ENCODE measurements around the gene ANKRD2. TPM values are rescaled to one million over a fixed set of nuclear protein-coding genes. Genes with fewer than 3 reads are reported as not detected.
"Not testable (repeated sequence)": the region's sequence is repeated elsewhere in the genome, so short reads cannot be mapped to it uniquely, and the experiment has no call there.

The ANKRD2 gene, protein sequence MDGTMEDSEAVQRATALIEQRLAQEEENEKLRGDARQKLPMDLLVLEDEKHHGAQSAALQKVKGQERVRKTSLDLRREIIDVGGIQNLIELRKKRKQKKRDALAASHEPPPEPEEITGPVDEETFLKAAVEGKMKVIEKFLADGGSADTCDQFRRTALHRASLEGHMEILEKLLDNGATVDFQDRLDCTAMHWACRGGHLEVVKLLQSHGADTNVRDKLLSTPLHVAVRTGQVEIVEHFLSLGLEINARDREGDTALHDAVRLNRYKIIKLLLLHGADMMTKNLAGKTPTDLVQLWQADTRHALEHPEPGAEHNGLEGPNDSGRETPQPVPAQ
- total RNA-seq = 0.32 and 0.86 TPM in 2 replicates

DNA sequence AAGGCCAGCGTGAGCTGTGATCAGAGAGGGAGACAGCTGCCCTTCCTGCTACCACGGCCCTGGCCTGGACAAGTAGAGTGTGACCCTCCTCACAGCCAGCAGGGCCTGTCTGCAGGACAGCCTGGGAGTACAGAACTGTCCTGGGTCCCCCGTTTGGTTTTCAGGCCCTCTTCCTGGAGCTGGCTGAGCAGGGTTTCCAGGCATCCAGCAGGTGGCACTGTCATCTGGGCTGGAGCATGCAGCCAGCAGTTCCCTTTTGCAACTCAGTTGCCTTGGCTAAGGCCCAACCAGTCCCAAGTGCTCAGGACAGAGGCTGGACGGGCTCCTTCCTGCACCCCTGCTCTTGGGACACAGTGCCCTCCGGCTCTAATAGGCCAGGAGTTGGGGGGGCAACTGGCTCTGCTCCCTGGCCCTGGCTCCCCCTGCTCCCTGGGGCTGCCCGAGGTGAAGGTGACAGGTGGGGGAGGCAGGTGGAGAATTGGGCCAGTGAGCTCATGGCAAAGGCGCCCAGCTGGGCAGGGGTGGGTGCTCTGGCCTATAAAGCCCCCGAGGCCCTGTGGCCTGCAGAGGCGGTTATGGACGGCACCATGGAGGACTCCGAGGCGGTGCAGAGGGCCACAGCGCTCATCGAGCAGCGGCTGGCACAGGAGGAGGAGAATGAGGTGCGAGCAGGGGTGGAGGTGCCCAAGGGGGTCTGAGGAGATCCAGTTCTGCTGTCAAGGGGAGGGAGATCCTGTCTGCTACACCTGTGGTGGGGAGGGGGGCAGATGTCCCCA lies at the start of gene ANKRD2:
Gene ANKRD2 (plus strand): TSS at position 566 of the 776 bp plus-strand sequence. CDS start 10 bp downstream, at position 576.
- no peak within 1 kb of the TSS for H3K4me3 ChIP-seq (ENCODE audit: low read depth, low read length)
- DNase-seq (ENCODE audit: low read depth) = peak; percentile 78
- TF ChIP-seq, protein P1, sequence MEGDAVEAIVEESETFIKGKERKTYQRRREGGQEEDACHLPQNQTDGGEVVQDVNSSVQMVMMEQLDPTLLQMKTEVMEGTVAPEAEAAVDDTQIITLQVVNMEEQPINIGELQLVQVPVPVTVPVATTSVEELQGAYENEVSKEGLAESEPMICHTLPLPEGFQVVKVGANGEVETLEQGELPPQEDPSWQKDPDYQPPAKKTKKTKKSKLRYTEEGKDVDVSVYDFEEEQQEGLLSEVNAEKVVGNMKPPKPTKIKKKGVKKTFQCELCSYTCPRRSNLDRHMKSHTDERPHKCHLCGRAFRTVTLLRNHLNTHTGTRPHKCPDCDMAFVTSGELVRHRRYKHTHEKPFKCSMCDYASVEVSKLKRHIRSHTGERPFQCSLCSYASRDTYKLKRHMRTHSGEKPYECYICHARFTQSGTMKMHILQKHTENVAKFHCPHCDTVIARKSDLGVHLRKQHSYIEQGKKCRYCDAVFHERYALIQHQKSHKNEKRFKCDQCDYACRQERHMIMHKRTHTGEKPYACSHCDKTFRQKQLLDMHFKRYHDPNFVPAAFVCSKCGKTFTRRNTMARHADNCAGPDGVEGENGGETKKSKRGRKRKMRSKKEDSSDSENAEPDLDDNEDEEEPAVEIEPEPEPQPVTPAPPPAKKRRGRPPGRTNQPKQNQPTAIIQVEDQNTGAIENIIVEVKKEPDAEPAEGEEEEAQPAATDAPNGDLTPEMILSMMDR (IDR thresholded peaks at IDR 0.05; ENCODE audit: insufficient read depth, low read depth, low read length) = peak; percentile 89

DNA sequence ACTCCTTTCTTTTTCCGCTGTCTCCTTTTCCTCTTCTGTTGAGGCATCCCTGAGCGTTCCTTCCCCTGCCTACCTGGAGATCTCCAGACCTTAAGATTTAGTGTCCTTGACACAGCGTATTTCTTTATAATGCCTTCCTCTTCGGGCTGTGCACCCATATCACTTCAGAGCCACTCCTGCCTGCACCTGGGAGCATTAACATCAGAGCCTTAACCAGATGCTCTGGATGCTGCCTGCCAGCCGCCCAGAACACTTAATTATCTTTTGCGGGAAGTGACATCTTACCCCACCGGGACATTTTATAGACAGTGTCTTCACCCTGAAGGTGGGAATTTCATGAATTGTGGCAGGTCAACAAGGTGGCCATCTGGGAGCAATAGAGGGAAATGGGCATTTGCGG lies 49.6 kb upstream of the ANKRD2 start:
- DNase-seq (ENCODE audit: low read depth) = no peak
- TF ChIP-seq, protein P1 (IDR thresholded peaks at IDR 0.05; ENCODE audit: insufficient read depth, low read depth, low read length) = no peak
- no peak overlapping the region for H3K4me3 ChIP-seq (ENCODE audit: low read depth, low read length)

DNA sequence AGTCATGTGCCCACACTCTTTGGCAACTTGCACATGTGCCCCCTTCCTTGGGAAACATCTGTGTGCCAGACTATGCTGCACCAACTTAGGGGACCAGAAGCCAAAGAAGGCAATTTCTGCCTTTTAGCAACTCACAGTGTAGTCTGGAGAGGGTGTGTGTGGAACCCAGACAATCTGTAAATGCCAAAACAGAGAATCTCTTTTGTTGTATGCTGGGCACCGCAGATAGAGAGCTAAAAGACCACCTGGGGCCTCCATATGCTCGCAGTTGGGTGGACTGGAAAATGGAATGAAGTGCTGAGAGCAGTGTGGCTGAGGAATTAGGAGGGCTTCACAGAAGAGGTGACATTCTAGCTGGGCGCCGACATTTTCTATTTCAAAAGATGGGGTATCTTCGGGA lies 47.5 kb upstream of the ANKRD2 start:
- no peak overlapping the region for H3K4me3 ChIP-seq (ENCODE audit: low read depth, low read length)
- TF ChIP-seq, protein P1 (IDR thresholded peaks at IDR 0.05; ENCODE audit: insufficient read depth, low read depth, low read length) = no peak
- no peak for DNase-seq (ENCODE audit: low read depth)

DNA sequence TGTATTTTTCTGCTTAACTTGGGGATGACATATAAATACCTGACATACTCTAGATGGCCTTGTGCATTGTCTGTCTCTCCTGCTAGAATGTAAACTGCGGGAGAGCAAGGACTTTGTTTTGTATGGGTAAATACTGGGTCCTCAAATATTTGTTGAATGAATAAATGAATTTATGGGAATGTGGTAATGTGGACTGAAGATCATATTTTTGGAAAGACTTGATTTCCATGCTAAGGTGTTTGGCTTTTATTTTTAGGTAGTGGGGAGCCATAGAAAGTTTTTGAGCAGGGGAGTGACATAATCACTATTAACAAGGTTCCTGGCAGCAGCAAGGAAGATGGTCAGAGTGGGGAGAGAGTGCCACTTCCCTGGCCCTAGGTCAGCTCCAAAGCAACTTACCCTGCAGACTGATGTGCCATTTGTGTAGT lies 46.9 kb upstream of the ANKRD2 start:
- DNase-seq (ENCODE audit: low read depth) = no peak
- TF ChIP-seq, protein P1 (IDR thresholded peaks at IDR 0.05; ENCODE audit: insufficient read depth, low read depth, low read length) = no peak
- H3K4me3 ChIP-seq (ENCODE audit: low read depth, low read length) = no peak overlapping the region

DNA sequence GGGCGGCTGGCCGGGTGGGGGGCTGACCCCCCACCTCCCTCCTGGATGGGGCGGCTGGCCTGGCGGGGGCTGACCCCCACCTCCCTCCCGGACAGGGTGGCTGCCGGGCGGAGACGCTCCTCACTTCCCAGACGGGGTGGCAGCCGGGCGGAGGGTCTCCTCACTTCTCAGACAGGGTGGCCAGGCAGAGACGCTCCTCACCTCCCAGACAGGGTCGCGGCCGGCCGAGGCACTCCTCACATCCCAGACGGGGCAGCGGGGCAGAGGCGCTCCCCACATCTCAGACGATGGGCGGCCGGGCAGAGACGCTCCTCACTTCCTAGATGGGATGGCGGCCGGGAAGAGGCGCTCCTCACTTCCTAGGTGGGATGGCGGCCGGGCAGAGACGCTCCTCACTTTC lies 43.7 kb upstream of the ANKRD2 start:
- not testable (repeated sequence) for H3K4me3 ChIP-seq (ENCODE audit: low read depth, low read length); DNase-seq (ENCODE audit: low read depth)

DNA sequence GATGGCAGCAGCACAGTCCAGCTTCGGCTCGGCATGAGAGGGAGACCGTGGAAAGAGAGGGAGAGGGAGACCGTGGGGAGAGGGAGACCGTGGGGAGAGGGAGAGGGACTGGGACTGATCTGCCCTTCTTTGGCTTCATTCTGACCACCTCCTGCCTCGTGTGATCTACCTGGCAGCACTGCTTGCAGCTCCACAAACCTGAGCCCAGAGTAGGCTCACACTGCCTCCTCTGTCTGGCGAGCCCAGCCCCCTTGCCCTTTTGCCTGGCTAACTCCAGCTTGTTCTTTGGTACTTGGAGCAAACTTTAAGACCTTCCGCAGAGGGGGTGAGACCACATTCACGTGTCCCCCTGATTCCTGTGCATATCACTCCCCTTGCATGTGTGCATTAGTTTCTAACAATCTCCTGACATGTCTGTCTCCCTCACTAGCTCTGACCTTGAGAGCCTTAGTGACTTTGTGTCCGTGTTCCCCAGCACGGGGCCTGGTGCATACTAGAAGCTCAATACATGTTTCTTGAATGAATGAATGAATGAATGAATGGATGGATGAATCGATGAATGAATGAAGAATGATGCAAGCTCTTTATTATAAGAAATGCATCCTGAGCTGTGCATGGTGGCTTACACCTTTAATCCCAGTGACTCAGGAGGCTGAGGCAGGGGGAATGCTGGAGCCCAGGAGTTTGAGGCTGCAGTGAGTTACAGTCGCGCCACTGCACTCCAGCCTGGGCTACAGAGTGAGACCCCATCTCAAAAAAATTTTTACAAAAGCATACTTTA lies 42.7 kb upstream of the ANKRD2 start:
- TF ChIP-seq, protein P1 (IDR thresholded peaks at IDR 0.05; ENCODE audit: insufficient read depth, low read depth, low read length) = no peak
- H3K4me3 ChIP-seq (ENCODE audit: low read depth, low read length) = no peak overlapping the region
- no peak for DNase-seq (ENCODE audit: low read depth)

All from fibroblast of villous mesenchyme (primary cell).